Stimulated activated CD4-positive, alpha-beta T cell treated with anti-CD3 and anti-CD28 coated beads, Interleukin-15, amount 100 ng/mL, for 1 hour (primary cell): ENCODE results near the gene RBMXL2.

Source experiments
- DNase-seq, 2 donors: peaks; one replicate each; pipeline ENCODE4 v3.0.0-alpha.2; 2020; ENCODE audit warnings: low read depth in 1 of 2, low spot score in 1 of 2

RBMXL2 gene

DNA sequence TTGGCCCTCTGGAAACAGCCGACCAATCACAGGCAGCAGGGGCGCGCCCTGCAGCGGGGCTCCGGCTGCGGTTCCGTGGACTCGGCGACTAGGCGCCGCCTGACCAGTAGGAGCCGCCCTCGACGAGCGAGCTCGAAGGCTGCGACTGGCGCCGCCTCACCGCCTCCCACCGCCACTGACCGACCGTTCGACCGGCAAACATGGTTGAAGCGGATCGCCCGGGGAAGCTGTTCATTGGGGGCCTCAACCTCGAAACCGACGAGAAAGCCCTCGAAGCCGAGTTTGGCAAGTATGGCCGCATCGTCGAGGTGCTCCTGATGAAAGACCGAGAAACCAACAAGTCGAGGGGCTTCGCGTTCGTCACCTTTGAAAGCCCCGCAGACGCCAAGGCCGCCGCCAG lies at the start of gene RBMXL2:
TSS of gene RBMXL2 (plus strand) at position 78 of the 400 bp plus-strand sequence. CDS start at position 201, 123 bp downstream.
- DNase-seq, result no peak

DNA sequence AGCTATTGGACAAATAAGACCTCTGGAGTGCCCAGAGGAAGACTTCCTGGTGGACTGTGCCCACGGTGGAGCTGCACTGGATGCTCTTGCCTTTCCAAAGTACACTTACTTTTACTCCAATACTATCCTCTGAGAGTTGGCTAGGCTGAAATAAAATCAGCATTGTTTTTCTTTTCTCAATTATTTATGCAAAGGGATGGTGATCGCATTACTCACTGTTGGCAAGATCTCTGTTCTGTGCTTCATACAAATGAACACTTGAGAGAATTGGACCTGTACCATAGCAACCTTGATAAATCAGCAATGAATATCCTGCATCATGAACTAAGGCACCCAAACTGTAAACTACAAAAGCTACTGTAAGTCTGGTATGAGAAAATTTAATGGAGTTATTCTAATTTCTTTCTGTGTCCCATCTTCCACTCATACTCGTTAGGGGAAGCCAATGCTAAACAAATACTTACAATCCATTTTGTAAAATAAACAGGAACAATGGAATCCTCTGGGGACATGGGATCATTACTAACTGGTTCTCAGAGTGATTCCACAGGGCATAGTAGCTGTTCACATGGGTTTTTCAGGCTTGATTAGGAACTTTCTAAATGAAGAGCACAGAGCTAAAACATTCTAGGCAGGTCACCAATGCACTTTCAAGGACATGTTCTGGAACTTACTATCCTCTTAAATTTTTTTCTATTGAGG lies 42.2 kb upstream of the RBMXL2 start:
- DNase-seq, result no peak

DNA sequence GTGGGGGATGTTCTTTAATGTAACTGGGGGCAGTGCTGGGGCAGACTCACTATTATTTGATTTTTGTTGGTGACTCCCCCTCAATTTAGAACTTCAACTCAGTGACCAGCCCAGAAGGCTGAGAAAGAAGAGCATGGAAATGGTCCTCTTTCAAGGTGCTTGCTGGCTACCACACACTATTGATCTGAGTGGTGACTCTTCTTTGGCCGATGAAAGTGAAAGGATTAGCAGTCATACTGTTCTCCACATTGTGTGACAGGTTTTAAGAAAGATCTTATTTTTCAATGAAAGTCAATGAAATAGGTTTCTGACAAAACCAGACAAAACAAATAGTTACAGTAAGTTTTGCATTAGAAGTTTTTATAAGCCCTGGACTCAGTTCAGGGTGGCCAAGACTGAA lies 38.6 kb upstream of the RBMXL2 start:
- no peak for DNase-seq

DNA sequence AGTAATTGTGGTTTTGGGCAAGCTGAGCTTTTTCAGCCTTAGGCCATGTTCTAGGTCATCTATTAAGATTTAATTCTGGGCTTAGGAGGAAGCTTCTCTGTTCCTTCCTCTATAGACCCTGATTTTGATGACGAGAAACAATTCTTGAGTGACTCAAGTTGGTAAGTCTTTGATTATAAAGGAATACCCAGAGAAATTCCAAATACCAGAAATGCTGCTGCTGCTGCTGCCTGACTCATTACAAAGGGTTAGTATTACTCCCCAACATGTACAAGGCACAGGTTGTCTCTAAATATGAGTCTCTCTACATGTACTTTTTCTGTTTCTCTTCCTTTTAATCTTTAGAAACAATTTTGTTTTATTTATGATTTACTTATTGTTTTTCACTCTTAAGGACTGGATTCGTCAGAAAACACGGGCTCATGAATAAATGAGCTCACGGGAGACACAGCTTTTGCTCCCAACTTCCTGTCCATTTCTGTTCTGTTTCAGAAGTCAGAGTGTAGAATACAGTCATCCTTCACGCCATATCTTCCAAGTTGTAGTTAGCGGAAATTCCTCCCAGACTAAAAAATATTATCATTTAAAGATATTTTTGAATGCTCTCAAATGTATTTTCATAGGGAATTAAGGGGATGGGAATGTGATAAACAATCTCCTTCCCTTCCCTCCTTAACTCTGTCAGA lies 31.8 kb upstream of the RBMXL2 start:
- no peak for DNase-seq

DNA sequence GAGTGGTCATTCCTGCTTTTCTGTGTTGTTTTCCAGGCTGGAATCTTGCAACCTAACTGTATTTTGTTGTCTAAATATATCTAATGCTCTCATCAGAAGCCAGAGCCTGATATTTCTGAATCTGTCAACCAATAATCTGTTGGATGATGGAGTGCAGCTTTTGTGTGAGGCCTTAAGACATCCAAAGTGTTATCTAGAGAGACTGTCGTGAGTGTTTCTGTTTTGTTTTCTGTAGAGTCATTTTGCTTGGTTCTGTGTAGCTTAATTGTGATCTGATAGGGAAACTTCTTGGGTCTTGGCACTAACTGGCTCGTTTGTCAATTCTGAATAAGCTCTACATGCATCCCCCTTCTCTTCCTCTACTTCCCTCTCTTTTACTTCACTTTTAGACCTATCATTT lies 31.2 kb upstream of the RBMXL2 start:
- no peak for DNase-seq

DNA sequence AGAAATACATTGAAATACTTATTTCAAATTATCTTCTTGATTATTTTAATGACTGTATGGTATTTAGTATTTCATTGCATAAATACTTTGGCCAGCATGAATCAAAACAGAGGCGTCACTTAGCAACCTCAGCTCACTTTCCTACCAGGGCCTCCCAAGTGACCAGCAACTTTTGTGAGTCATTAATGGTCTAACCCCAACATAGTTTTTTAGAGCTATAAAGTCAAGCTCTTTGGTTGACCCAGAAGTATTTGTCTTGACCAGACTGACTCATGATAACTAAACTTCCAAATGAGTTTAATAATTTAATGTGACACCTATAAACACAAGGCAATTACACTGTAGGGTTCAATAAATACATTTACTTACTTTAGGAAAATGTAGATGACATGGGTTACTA lies 27.9 kb upstream of the RBMXL2 start:
- no peak for DNase-seq

DNA sequence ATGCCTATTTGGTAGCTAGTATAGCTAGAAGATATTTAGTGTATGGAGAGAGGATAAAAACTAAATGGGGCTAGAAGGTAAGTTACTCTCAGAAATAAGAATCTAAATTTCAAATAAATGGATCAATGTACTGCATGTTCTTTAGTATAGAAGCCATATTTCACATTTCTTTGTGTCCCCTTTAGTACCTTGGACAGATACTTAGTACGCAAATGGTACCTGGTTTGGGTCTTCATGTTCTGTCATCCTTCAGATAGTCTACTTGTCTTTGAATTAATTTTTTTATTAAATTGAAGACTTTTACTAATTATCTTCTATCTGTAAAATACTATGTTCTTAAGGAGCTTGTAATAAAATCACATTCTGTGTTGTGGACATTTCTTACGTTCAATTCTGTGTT lies 26.3 kb upstream of the RBMXL2 start:
- DNase-seq, result no peak

DNA sequence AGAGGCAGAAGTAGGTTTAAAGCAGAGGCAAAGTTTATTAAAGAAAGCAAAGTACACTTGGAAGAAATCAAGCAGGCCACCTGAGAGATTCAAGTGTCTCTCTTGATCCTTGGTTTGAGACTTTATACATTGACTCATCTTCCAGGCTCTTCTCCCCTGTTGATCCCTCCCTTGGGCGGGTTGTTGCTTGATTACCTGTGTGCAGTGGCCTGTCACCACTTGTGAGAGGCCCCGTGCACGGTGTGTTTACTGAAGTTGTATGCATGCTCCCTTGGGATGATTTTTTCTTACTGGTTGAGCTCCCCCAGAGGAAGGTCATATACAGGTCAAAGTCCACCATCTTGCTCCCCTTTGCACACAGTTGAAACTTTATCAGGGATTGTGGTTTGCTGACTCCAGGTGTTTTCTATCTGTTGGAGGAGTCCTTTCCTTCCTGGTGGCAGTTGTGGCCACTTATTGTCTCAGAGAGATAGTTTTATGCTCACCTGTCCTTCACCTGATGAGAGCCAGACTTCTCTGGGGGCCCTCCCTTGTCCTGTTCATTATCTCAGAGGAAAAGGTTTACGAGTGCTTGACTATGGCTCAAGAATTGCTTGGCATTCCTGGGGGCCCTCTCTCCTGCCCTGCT lies 16.3 kb upstream of the RBMXL2 start:
- no peak for DNase-seq

DNA sequence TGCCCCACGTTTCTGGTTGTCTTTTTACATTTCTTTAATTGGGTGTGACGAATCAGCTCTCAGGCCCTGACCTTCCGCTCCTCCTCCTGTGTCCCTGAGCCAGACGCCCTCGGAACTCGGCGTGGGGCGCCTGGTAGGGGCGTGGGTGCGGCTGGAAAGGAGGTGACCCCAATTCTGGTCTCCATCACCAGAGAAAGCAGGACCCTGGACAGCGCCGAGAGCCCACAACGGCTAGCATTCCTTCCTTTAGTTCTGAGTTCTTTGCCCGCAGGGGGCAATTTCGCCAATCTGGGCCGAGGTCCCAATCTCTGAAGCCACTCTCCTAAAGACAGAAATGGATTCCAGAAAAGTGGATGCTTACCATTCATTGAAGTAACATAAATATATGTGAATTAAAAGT lies 11.7 kb upstream of the RBMXL2 start:
- no peak for DNase-seq

DNA sequence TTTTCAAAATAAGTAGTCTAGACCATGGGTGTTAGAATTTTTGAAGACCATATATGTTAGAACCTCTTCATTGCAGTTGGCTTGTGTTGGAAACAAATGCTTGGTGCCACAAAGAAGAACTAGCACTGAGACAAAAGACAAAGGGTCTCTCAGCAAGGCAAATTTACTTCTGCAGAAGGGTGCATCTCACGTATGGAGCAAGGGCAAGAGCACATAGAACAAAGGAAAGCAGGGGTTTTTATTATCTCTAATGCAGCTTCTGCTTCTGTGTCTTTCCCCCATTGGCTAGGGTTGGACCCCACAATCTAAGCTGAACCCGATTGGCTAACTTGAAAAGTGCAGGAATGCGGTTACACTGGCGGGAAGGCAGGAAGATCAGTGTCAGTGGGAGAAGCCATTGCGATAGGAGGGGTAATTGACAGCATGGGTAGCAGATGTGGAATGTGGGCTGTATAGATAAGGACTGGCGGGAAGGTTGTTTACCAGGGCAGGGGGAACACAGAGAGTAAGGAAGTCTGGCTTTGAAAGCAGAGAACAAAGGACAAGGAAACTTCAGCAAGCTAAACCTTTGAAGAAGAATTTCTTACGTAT lies 9.2 kb upstream of the RBMXL2 start:
- no peak for DNase-seq

DNA sequence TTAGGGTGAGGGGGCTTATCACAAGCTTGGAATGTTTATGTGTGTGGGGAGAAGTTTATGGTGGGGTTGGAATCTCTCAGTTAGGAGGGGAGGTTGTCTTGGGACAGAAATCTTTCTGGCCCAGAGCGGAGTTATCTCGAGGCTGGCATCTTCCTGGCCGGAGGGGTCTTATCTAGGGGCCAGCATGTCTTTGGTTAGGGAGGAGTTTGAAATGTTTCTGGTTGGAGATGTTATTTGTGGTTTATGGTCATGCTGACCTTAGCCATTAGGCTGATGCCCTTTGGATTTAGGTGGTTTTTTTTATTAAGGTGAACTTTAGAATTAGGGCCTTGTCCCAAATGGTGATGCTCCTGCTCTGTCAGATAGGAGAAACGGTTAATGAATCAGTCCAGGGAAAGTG lies 7.9 kb upstream of the RBMXL2 start:
- no peak for DNase-seq

DNA sequence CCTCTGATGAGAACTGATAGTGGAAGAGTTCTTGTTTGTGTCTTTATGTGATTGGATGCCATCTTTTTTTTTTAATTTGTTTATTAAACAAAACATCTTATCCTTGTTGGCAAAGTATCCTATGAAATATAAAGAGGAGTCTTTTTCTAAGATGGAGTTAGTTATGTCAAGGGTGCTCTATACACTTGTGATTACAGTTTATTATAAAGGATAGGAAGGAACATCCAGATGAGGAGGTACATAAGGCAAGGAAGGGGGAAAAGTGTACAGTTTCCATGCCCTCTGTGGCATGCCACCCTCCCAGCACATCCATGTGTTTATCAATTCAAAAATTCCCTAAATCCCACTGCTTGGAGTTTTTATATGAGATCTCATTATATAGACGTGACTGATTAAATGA lies 7.4 kb upstream of the RBMXL2 start:
- no peak for DNase-seq

DNA sequence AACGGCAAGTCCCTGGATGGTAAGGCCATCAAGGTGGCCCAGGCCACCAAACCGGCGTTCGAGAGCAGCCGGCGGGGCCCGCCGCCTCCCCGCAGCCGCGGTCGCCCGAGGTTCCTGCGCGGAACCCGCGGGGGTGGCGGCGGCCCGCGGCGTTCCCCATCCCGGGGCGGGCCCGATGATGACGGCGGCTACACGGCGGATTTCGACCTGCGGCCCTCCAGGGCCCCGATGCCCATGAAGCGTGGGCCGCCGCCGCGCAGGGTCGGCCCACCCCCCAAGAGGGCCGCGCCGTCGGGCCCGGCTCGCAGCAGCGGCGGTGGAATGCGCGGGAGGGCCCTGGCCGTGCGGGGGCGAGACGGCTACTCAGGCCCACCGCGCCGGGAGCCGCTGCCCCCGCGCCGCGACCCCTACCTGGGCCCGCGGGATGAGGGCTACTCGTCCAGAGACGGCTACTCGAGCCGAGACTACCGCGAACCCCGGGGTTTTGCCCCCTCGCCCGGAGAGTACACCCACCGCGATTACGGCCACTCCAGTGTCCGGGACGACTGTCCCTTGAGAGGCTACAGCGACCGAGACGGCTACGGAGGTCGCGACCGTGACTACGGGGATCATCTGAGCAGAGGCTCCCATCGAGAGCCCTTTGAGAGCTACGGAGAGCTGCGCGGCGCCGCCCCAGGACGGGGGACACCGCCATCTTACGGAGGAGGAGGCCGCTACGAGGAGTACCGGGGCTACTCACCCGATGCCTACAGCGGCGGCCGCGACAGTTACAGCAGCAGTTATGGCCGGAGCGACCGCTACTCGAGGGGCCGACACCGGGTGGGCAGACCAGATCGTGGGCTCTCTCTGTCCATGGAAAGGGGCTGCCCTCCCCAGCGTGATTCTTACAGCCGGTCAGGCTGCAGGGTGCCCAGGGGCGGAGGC lies 792 bp downstream of the RBMXL2 start:
- no peak for DNase-seq

DNA sequence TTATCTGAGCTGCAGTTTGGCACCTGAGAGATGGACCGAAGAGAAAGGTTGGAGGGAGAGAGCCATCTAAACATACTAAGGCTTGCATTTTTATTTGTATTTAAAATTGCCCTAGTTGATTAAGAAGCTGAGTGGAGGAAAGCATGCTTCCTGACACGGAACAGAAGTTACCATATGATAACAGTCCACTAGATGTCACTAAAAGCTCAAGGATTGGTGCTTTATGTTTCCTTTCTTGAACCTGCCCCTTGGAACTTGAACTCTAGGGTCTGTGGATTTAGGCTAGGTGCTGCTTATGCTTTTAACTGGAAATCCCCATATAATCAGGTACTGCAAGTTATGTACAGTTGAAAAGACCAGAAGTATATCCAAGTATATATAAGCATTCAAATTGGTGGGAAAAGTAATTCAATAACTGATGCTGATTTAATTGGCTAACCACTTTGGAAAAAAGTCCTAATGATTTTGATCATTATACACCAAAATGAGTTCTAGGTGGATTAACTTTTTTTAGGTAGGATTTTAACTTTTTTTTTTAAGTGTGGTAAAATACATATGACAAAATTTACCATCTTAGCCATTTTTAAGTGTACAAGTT lies 9.5 kb downstream of the RBMXL2 start:
- DNase-seq, result no peak

DNA sequence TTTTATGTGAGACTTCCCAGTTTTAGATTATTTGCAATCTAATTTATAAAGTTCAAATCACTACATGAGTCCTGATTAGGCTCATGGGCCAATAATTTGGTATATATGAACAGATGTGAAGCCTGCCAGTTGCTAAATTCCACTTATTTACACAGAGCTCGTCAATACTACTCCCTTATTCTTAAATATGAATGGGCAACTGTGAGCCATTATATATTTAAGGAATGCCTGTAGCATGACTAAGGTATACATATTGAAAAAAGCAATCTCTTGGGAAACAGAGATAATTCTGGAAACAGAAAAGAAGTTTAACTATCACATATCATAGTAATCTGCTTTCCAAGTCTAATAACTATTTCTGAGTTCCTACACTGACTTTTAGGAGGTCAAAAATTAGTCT lies 27.0 kb downstream of the RBMXL2 start:
- no peak for DNase-seq

DNA sequence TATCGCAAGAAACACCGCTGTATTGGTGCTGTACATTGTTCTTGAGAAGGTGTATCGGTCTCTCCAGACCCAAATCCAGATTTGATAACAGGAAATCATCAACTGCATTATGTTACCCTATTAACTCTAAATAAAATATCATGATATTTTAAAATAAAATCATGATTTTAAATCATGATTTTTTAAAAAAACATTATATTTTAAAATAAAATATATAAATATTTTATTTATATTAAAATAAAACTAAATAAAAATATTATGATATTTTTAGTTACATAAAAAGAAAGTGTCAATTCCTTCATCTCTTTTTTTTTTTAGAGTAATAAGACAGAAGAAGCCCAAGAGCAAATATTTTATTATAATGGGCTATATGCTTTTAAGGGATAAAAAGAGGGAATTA lies 27.6 kb downstream of the RBMXL2 start:
- no peak for DNase-seq

DNA sequence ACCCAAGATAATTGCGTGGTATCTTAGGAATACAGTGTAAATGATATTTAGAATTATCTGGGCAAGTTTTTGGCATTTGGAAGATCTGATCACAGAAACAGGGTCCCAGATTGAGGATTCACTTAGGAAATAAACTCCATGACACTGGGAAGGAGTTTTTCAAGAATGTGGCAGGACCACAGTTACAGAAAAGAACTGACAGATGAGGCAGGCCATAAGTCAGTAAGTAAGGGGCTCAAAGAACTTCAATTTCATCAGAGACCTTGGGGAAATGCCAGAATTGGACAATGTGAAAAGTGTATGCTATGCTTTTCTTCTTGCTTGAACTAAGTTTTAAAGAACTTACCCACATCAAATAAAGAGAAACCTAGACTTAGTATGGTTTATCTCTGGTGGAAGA lies 49.3 kb downstream of the RBMXL2 start:
- DNase-seq, result no peak
